ENCODE data around the gene ABCA2. TPM values are rescaled to one million over a fixed set of nuclear protein-coding genes. Genes with fewer than 3 reads are reported as not detected.

The ABCA2 gene
- total and polyA plus RNA-seq, 2 experiments from 2014 or later = 30.5 to 56.7 TPM

DNA sequence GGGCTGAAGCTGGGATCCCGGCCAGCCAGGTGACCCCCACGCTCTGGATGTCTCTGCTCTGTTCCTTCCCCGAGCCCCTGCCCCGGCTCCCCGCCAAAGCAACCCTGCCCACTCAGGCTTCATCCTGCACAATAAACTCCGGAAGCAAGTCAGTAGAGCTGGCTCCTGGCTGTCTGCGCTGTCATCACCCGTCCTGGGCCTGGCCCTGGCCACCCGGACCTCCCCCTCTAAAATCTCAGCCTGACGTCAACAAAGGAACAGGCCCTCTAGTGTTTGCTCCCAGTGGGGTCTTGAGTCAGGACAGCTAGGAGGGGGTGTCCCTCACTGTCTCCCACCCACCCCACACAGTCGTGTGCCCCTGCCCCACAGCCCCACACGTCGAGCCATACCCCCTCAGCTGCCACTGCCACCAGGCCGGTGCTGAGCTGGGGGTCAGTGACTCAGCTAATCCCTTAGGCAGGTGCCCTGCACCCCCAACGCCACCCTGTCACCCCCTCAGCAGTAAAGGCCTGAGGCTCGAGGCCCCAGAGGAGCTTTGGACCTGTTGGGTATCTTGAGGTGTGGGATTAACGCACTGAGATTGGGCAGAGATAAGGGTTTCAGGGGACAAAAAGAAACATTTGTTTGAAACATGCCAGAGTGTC is 46.3 kb downstream of the ABCA2 start:
- no peak overlapping the region for H3K4me3 ChIP-seq

DNA sequence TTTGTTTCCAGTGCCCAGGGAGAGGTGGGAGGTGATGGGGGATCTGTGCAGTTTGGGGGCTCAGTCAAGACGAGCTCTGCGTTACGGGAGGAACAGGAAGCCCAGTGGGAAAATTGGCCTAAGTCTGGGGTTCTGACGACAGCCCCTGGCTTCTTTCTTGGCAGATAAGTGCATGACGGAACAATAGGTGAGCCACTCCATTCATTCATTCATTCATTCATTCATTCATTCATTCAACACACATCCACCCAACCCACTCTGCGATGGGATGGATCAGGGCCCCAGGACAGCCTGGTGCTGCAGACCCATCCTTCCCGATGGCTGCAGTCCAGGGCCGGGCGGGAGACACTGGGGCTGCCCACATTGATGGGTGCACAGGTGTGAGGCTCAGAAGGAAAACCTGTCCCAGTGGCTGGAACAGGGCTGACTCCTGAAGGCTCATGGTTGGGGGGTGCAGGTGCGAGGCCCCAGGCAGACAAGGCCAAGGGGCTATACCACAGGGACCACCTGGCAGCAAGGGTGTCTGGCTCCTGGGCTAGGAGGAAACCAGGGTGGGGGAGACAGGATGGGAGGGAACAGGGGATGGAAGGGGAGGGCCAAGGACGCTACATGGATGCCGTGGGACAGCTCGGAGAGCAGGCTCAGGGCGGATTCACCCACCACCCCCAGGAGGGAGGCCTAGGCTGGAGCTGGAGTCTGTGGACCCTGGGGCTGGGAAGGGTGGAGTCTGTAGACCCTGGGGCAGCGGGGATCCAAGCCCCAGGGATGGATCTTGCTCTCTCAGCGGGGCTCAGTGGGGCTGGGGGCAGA is 47.2 kb downstream of the ABCA2 start:
- no peaks in the 10 kb centered on the region for H3K9me3 ChIP-seq (ENCODE audit: low read depth)
- H3K27ac ChIP-seq = no peak overlapping the region
- DNase-seq (ENCODE audit: low read depth in 1 of 2, low spot score in 1 of 2) = no peak
- peaks cover 30% of the 10 kb centered on the region for H3K27me3 ChIP-seq
- TF ChIP-seq CTCF (IDR thresholded peaks at IDR 0.05; ENCODE audit: low read depth, low read length) = no peak
- H3K36me3 ChIP-seq = no peaks in the 10 kb centered on the region
- no peak overlapping the region for H3K4me3 ChIP-seq
- peaks cover 22% of the 10 kb centered on the region for H3K4me1 ChIP-seq (ENCODE audit: low read depth)

More for the DNA sequence above, 46.3 kb downstream of the ABCA2 start:
- TF ChIP-seq CTCF (IDR thresholded peaks at IDR 0.05; ENCODE audit: low read depth, low read length) = no peak
- no peaks in the 10 kb centered on the region for H3K9me3 ChIP-seq (ENCODE audit: low read depth)
- H3K36me3 ChIP-seq = no peaks in the 10 kb centered on the region
- peak; percentile 32 to 36 for DNase-seq (ENCODE audit: low read depth in 1 of 2, low spot score in 1 of 2)
- H3K27me3 ChIP-seq = peaks cover 39% of the 10 kb centered on the region
- peak overlapping the region; percentile 45 for H3K27ac ChIP-seq
- peaks cover 22% of the 10 kb centered on the region for H3K4me1 ChIP-seq (ENCODE audit: low read depth)

DNA sequence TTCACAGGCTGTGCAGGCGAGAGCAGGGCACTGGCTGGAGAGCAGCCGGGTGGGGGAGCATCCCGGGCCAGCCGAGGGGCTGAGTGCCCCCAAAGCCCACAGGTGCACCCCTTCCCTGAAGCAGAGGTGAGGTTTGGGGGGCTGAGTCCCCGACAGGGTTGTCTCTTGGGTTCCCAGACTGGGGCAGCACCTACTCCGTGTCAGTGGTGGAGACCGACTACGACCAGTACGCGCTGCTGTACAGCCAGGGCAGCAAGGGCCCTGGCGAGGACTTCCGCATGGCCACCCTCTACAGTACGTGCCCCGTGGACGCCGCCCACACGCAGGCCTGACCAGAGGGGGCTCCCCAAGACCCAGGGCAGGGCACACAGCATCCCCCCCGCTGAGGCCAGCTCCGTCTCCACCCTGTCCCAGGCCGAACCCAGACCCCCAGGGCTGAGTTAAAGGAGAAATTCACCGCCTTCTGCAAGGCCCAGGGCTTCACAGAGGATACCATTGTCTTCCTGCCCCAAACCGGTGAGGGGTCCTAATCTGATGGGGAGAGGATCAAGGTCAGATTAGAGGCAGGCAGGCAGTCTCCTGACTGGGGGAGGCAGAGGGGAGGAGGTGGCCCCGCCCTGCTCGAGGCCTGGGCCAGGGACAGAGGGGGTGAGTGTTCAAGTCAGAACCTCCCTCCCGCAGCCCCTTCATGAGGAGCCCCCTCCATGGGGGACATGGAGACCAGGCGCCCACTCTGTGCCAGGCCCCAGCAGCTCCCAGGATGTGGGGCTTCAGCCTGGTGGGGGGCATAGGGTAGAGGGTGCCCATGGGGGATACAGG is 48.1 kb downstream of the ABCA2 start:
- no peak for DNase-seq (ENCODE audit: low read depth in 1 of 2, low spot score in 1 of 2)

GRCh38 chr9:136978865-136979544 is 49.0 kb downstream of the ABCA2 start:
- Histone ChIP-seq H3K9me3 (ENCODE audit: low read depth) (no peaks in the 10 kb centered on the region), H3K36me3 (no peaks in the 10 kb centered on the region), H3K4me3 (no peak overlapping the region), H3K27ac (no peak overlapping the region), H3K27me3 (peaks cover 12% of the 10 kb centered on the region), H3K4me1 (ENCODE audit: low read depth) (peaks cover 10% of the 10 kb centered on the region)
- TF ChIP-seq CTCF (IDR thresholded peaks at IDR 0.05; ENCODE audit: low read depth, low read length) = no peak
- no peak for DNase-seq (ENCODE audit: low read depth in 1 of 2, low spot score in 1 of 2)

More for the DNA sequence above, 48.1 kb downstream of the ABCA2 start:
- H3K27ac ChIP-seq = no peak overlapping the region
- no peak overlapping the region for H3K4me3 ChIP-seq
- no peaks in the 10 kb centered on the region for H3K36me3 ChIP-seq
- no peaks in the 10 kb centered on the region for H3K9me3 ChIP-seq (ENCODE audit: low read depth)
- no peak for TF ChIP-seq CTCF (IDR thresholded peaks at IDR 0.05; ENCODE audit: low read depth, low read length)
- H3K27me3 ChIP-seq = peaks cover 21% of the 10 kb centered on the region
- peaks cover 13% of the 10 kb centered on the region for H3K4me1 ChIP-seq (ENCODE audit: low read depth)

Data from cardiac muscle cell (in vitro differentiated cells and primary cell).